Stimulated activated naive CD8-positive, alpha-beta T cell treated with anti-CD3 and anti-CD28 coated beads, Interleukin-15, Interleukin-2, amounts not matched to agents 100 U/mL and 50 U/mL, for 24 hours (primary cell): ENCODE measurements around the gene FRMD4A.

ENCODE experiments used
- ATAC-seq: fragments of 150-1000 bp; cut with Tn5 transposase; one replicate; pipeline ENCODE4 v1.10.0; 2021
- DNase-seq: peaks from one replicate; pipeline ENCODE4 v3.0.0; 2021

The FRMD4A gene

DNA sequence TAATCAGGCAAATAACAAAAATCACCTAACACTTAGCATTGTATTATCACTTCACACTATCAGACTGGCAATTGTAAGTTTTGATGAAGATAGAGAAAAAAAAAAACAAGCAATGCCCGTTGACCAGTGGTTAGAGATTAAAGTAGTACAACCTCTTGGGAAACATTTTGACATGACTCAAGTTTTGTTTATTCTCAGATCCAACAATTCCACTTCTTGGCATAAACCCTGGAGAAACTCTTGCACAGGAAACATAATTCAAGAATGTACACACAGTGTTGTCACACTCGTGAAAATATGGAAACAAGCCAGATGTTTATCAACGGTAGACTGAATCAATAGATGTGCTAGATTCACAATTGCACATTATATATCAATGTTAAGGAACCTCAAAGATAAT, 37.2 kb downstream of the FRMD4A start:
- no peak for DNase-seq

DNA sequence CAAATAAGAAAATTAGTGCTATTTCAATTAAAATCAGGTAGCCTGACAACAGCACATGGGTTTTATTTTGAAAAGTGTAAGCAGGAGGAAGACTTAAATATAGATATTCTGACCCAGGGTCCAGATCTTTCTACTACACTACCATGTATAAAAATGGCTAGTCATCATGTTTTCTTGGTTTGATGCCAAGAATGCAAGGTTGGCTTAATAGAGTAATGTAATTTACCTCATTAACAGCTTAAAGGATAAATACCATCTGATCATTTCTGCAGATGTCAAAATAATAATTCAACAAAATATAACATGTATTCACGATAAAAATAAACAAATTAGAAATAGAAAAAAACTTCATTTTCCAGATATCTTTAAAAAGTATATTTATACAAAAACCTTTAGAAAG, 39.4 kb downstream of the FRMD4A start:
- DNase-seq (no peak), ATAC-seq (no peak)

More for the DNA sequence above, 37.2 kb downstream of the FRMD4A start:
- no peak for ATAC-seq

DNA sequence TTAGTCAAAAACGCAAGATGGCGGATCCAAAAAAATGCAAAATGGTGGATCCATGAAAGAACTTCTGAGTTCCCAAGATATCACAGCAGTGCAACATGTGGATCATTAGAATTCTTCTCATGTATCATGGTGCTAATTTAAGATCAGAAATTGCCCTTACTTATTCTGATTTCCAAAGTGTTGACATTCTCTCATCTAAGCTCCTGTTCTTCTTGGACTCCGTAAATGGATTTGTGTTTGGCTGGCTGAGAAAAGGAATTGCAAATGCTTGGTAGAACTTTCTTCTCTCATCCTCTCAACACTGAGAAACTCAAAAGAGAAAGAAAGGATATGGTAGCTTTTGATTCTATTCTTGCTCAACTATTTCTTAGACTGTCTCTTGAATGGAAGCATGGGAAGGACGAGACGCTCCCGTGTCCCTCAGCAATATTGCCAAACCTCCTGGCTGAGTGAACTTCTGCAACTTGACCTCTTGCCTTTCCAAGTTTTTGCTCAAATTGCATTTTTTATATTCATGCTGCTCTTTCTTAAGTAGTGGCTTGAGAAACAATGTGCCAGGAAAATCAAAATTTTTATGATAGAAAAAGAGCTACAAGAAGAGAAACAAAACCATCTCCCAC, 44.7 kb downstream of the FRMD4A start:
- DNase-seq (no peak), ATAC-seq (no peak)

DNA sequence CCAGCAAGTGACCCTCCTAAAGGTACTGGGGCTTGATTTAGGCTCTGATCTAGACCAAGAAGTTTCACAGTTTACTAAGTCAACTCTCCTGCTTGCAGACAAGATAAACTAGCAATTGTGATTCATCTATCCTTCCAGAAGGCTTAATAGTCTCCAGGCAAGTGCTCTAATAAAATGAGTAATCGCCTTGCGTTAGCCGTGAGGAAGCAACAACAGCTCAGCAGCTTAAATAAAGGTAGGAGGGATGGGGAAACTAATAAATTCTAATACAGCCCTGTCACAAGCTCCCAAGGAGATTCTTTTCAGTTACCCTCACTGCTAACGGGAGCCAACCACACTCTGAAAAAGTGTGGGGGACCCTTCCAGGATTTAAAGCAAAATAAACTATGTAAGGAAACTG, 48.4 kb downstream of the FRMD4A start:
- ATAC-seq: no peak
- no peak for DNase-seq

DNA sequence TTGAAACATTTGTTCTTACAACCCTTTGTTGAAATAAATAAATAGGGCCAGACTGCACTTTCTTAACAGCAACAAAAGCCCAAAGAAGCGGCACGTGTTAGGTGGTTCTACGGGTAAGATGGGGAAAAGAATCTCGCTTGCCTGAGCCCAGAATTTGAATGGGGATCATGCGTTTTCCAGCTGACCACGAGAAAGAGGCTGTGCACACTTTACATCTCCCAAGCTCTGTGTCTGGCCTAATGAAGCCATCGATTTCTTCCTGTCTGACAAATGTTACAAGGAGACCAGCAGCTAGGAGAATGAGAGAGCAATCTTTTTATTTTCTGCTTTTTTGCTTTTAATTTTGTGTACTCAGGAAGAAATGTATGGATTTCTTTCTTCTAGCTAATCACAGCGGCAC, 52.2 kb downstream of the FRMD4A start:
- no peak for DNase-seq
- ATAC-seq: no peak

DNA sequence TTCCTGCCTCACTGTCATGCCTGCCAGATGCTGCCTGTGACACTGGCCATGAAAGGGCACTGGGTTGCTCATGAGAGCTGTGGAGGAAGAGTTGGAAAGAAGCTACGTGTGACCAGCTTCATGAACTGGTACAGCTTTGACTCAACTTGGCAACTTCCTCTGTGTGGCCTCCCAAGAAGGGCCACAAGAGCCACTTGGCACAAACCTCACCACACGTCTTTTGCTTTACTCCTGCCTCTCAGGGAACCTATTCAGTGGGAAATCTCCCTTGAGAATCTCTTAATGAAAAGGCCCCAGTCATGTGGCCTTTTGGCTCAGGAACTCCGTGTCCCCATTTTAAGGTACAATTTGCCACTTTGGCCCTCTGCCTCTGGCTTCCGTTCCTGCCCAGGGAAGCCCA, 54.5 kb downstream of the FRMD4A start:
- DNase-seq: no peak
- ATAC-seq: no peak

DNA sequence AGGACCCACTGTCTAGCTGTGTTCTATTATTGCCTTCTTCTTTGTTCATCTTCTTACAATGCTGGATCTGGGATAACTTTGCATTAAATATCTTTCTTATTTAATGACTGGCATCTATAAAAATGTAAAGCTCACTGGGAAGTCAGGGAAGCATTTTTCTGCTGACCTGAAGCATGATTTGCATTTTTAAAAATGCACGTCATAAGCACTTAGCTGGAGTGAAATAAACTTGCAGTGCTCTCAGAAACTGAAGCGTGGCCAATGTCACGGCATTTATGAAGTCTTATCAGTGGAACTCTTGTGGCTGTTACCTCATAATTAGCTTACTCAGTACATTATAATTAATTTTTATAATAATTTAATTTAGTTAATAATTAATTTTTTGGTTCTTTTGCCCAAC, 59.1 kb downstream of the FRMD4A start:
- ATAC-seq (no peak), DNase-seq (no peak)

DNA sequence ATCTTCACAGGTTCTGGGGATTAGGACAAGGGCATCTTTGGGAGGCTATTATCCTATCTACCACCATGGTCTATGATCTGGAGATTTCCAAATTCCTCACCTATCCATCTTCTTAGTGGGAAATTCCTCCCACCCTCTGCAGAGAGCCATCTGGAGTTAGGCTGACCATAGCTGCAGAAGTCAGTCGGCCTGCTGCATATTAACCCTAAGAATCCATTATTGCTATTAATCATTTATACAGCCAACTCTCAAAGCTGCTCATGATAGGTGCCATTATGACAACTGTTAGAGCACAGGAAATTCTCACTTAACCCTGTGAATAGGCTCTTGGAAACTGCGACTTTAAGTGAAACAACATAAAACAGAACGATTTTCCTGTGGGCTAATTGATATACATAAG, 60.4 kb downstream of the FRMD4A start:
- DNase-seq: no peak
- ATAC-seq: no peak

DNA sequence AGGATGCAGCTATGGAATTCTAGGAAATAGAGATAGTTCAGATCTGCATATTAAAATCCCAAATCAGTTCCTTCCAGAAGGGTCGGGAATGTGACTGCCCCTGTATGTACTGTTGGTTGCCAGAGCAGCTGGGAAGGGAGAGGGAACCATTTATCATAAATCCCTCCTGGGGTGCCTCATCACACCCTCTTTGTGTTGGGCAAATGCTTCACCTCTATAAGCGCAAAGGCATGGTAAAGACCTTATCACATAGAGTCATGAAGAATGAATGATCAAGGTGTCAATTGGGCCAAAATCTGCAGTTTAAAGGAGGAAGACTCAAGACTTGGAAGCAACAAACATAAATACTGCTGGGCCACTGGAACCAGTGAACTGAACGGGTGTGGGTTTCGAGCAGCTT, 65.0 kb downstream of the FRMD4A start:
- ATAC-seq (no peak), DNase-seq (no peak)

DNA sequence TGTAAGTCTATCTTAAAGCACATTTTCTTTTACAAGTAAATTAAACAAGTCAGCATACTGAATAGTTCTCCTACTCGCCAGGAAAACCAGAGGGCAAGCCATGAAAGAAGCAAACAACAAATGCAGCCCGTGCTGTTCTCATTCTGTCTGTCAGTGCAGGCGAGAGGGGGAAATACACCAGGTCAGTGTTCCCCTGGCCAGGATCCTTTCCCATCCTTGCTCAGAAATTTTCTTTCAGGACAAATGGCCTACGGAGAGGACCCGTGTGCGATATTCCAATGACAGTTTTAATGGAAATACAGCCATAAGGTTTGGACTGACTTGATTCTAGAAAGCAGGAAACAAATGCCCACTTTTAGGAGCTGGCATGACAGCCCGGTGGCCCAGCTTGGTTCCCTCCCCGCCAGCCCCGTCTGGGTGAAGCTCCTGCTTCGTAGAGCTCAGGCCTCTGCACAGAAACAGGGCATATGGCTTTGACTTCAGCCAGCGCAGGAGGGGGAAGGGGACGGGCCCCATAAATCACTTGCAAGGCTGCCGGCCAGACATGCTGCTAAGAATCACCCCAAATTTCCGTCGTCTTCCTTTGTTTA, 67.8 kb downstream of the FRMD4A start:
- no peak for ATAC-seq
- DNase-seq: no peak

DNA sequence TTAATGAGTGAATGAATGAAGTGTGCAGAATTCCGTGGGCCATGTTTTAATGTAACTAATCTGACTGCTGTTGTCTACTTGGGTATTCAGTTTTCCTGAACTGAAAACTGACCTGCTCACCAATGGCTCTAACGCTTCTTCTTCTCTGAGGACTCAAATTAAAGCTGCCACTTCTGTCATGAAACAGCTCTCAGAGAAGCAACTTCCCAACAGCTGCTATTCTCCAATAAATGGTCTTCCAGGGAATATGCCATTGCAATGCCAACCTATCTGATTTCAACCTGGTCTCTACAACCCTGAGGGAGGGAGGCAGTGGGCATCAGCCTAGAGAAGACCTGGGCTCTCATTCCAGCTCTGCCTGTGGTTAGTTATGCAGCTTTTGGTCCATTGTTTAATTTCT, 69.4 kb downstream of the FRMD4A start:
- ATAC-seq (no peak), DNase-seq (no peak)

DNA sequence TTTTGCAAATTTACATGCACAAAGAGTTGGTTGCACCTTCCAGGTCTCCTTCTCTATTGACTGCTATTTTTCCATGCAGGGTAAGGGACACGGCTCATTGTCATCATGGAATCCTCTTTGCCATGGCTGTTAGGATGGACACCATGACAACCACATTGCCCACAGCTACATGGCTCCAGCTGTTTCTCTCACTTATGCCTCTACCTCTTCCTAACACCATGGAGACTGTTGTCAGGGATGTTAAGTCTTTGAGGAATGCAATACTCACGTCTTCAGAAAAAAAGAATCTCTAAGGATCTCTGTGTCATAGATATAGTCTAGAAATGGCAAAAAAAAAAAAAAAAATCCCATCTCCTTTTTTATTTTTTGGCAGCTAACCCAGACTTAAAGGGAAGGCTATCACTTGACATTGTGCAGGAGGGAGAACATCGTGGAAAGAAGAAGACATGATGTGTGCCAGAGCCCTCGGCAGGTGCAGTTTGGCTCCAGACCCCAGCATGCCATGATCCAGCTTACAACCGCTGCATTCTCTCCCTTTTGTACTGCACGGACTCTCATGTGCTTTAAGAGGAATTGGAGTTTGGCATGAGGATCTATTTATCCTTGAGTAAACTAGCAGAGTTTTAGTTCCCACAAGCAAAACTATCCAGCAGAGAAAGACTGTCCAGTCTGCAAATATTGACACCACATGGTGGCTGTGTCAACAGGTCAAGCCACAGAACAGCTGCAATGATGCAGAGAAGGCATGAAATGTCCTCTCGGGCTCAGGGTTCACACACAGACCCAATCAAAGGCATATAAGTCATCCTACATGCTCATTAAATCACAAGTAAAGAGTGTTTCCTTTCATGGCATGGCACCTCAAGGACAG, 70.8 kb downstream of the FRMD4A start:
- DNase-seq (no peak), ATAC-seq (no peak)

DNA sequence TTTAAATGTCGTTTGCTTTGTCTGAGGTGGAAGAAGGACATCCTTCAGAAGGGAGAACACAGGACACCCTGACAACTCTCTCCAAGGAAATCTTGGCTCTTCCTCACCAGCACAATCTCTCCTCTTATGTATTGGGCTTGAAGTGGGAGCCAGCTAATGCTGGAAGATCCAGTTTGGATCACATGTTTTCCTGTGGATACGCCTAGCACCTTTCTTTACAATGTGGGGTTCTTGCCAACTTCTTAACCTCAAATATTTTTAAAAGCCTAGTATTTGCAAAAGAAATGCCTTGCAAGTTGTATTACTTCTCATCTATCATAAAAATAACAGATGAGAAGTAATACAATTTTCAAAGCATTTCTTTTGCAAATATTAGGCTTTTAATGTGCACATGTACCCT, 76.4 kb downstream of the FRMD4A start:
- no peak for DNase-seq
- ATAC-seq: no peak

DNA sequence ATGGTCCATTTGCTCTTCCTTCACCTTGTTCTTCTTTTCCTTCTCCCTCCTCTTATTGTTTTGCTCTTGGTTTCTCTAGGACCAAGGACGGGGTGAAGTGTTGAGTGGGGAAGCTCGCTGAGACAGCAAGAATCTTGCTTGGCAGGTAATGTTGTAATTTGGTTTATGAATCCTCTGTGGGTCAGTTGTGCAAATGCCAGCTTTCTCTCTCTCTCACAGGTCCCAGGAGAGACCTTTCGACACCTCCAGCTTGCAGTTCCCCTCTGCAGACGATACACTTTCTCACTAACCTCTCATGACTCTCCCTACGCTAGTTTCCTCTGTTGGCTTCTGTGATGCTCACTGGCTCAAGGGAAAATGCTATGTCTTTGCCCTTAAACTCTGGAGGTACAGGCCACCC, 77.0 kb downstream of the FRMD4A start:
- no peak for DNase-seq

DNA sequence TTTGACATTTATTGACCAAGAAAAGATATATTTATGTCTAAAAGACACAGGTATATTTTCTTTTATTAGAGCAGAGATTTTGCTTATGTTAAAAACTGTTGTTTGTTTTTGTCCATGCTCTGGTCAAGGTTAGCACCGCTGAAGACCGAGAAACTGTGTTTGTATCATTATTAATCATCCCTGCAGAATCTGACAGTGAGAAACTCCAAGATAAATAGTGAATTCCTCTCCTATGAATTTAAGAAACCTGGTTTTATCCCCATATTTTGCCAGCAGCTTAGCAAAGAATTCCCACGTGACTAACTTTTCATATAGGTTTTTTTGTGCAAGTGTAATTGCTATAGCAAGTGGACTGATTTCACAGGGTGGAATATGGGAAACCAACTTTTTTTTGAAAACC, 77.6 kb downstream of the FRMD4A start:
- ATAC-seq (no peak), DNase-seq (no peak)

More for the DNA sequence above, 77.0 kb downstream of the FRMD4A start:
- ATAC-seq: no peak

DNA sequence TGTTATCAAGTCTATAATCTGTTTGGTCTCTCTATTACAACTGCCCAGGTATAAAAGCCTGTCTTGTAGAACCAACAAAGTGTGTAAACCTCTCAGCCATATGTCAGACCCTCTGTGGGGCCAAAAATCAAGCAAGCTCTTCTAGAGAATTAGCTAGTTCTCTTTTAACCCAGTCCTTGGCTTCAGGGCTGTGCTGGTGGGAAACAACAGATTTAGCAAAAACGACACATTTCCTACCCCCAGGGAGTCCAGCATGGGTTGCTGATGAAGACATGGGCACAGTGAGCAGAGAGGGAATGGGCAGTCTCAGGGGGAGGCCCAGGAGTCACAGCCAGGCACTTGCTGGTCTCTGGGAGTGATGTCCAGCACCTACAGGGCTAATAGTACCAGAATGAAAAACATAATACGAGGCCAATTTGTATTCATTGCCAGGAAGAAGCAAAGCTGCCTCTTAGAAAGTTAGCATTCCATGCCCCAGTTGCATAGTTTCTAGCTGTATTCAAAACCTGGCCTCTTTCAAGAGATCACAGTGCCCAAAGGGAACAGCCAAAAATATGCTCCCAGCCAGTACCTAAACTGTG, 80.1 kb downstream of the FRMD4A start:
- ATAC-seq (no peak), DNase-seq (no peak)

DNA sequence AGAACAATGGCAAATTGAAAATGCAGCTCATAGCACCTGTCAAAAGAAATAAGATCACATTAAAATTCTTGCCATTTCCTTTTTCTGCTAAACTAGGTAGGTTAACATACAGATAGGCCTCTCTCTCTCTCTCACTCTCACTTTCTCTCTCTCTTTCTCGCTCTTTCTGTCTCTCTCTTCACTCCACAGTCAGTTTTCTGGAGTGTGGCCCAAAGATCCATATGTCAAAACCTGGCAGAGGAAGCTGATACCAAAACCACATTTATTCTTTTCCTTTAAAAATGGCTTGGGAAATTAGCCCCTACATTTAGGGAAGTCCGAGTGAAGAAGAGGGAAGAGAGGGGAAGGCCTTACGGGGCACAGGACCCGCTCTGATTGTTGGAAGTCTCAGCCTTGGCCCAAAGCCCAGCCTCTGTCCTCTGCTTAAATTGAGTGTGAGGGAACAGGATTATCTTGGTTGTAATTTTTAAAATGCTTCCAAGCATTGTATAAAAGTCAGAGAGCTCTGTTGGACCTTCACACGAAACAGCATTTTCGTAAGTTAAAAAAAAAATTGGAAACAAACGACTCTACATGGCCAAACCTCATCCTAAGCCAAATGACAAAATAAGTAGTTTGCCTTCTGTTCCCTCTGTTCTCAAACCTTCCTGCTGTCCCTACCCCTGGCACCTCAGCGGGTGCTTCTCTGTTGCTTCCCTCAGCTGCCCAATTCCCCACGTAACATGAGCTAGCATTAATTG, 83.2 kb downstream of the FRMD4A start:
- no peak for ATAC-seq
- no peak for DNase-seq

DNA sequence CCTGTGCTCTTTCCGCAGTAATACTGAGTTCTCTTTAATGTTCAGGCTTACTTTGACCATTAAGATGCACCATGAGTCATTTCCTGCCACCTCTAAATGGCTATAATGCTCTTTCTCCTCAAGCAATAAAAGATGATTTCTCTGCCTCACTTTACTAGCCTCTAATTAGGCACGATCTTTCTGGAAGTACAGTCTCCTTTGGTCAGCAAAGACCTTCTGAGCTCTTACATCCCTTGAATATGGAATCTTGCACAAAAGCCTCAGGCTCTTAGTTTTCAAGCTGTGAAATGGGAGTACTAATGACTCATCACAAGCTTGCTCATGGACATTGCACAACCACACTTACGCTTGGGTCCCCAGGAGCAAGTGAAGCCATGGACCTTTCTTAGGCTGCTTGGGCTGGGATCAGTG, 85.9 kb downstream of the FRMD4A start:
- DNase-seq (no peak), ATAC-seq (peak; percentile 43)

DNA sequence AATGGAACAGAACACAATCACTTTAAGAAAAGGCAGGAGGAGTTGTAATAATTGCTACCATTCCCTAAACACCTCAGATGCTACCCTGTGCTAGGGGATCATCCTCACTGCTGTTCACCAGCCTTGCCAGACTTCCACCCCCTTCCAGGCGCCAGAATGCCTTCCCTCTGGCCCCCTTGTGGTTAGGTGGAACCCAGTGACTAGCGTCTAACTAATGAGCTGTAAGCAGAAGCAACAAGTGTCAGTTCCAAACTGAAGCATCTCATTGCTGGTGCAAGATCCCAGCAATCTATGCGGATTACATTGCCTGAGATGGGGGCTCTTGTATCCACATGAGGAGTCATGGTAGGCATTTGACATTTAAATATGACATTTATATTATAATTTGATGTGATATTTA, 86.6 kb downstream of the FRMD4A start:
- no peak for DNase-seq

DNA sequence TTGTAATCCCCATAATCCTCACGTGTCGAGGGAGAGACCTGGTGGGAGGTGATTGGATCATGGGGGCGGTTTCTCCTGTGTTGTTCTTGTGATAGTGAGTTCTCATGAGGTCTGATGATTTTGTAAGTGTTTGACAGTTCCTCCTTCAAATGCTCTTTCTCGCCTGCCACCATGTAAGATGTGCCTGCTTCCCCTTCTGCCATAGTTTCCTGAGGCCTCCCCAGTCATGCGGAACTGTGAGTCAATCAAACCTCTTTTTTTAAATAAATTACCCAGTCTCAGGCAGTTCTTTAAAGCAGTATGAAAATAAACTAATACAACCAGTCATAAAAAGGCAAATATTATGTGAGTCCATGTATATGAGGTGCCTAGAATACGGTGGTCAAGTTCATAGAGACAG, 87.5 kb downstream of the FRMD4A start:
- no peak for DNase-seq
- ATAC-seq: no peak

More for the DNA sequence above, 86.6 kb downstream of the FRMD4A start:
- ATAC-seq: no peak

DNA sequence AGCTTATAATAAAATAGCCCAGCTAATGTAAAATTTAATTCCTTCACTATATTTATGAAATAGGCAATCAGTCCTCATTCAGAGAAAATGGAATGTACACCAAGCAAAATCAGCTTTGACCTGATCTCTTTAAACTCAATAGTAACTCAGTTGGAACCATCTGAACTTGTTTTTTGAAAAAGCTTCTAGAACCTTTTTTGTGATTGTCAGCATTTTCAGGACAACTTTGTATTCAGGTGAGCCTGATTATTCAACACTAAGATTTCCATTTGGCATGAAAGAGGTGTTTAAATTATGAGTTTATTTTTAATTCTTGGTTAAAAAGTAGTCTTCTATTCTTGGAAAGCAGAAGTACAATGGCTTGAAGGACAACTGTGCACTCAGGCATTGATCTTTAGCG, 89.5 kb downstream of the FRMD4A start:
- ATAC-seq: no peak
- no peak for DNase-seq
